Upper lobe of left lung (tissue), 4 donors: ENCODE measurements around the gene KRT82.

ENCODE experiments used
- CTCF ChIP-seq, 6 experiments: fragments of 450-650 bp in 4 of 6; fragments of 200-600 bp in 2 of 6; sonication (generic) in 2 of 6; IDR thresholded peaks; one replicate each; pipeline ENCODE4 v1.5.1; 2016 to 2019; ENCODE audit warnings: antibody characterized with exemption in 6 of 6
- POLR2AphosphoS5 ChIP-seq, 2 donors: sonication (generic); formaldehyde crosslinking; IDR thresholded peaks; one replicate each; pipeline ENCODE4 v1.5.1; 2017; ENCODE audit warnings: antibody characterized with exemption in 2 of 2

- TF ChIP-seq CTCF (IDR thresholded peaks at IDR 0.05) (no peak), POLR2AphosphoS5 (IDR thresholded peaks at IDR 0.05) (no peak)
Observed at GRCh38 chr12:52381206-52381605, 24.9 kb downstream of the KRT82 start.
